NCI-H82 treated with DMSO at 0.1 percent for 48 hours (cell line): ENCODE data around the gene SLC25A25.

ENCODE experiments used
- DNase-seq: peaks from one replicate; lab custom pipeline; 2025; ENCODE audit not compliant: unreplicated experiment; lab: John Stamatoyannopoulos, UW

Gene SLC25A25

DNA sequence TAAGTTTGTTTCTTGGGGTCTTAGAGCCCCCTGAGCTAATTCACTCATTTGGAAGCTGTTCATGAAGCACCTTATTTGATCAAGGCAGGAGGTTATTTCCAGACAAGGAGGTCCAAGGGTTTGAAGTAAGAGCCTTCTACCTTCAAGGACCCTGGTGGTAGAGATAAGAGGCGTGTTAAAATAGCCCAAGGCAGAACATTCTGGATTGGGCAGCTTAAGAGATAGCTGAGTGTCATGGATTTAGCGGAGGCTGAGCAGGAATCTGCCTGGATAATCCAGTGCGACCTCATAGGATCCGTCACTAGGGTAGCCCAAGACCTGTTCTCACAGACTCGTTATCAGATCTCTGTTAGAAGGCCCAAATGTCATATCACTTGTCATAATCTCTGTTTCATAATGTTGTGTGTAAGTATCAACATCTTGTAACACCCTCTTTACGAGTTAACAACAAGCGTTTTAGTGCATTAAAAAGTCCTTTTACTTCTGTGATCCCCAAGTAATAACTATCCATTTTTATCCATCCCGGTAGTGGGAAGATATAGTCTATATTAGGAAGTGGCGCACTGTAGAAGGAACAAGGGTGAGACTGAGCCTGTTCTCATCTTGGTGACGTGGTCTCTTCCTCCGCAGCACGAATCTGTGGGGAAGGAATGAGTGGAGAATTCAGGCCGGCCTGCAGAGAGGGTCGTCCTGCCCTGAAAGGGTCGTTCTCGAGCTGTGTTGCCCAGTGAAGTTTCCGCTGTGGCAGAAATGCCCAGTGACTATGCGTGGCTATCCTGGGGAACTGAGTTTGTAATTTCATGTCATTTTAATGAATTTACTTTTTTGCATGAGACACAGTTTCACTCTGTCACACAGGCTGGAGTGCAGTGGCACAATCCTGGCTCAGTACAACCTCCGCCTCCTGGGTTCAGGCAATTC is 28.8 kb downstream of the SLC25A25 start:
- DNase-seq, result peak; percentile 29

DNA sequence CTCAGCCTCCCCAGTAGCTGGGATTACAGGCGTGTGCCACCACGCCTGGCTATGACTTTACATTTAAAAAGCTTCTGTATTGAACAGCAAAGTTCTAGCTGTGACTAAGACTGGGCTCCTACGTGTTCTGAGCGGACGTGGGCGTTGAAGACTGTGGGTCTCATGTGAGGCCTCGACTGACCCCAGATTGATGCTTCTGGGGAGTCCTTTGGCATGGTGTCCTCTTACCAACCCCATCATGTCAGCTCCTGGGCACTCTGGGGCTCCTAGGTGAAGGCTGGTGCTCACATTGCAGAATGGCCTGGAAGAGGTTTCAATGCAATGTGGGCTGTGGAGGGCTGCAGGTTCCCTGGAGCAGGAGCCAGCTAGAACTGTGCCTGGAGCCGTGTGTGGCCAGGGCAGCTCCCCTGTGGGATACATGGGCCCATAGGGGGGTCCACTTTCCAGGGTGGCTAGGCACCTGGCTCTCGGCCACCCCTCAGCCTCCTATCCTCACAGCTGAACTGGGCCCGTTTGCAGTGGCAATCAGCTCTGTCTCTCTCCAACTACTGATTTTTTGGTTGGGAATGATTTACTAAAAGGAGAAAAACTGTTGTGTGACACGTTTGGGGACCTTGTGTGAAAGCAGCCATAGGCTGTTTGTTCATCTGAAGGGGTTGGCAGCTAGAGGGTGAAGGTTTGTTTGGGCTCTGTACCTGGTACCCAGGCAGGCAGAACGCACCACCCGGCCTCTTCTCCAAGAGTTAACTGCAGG is 29.7 kb downstream of the SLC25A25 start:
- no peak for DNase-seq

GRCh38 chr9:128098297-128099230 is 30.5 kb downstream of the SLC25A25 start:
- peak; percentile 76 for DNase-seq

- DNase-seq, result no peak
Observed at GRCh38 chr9:128099231-128099931, 31.3 kb downstream of the SLC25A25 start.

- DNase-seq, result no peak
Observed at GRCh38 chr9:128099932-128100491, 32.0 kb downstream of the SLC25A25 start.

GRCh38 chr9:128100581-128100980 is 32.5 kb downstream of the SLC25A25 start:
- DNase-seq, result no peak

DNA sequence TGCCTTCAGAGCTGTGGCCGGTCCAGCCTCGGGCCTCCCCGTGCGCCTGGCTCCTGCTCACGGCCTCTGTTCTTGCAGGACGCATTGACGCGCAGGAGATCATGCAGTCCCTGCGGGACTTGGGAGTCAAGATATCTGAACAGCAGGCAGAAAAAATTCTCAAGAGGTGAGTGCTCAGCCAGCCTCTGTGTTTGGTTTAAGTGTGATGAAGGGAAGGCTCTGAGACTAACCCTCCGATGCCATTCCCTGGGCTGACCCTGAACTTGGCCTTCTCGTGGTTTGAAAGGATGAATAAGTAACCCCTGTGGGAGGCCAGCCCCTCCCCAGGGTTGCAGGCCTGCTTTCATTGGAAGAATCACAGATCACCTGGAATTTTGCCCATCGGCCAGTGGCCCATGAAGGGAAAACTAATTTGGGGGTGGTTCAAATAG is 33.2 kb downstream of the SLC25A25 start:
- DNase-seq, result no peak

DNA sequence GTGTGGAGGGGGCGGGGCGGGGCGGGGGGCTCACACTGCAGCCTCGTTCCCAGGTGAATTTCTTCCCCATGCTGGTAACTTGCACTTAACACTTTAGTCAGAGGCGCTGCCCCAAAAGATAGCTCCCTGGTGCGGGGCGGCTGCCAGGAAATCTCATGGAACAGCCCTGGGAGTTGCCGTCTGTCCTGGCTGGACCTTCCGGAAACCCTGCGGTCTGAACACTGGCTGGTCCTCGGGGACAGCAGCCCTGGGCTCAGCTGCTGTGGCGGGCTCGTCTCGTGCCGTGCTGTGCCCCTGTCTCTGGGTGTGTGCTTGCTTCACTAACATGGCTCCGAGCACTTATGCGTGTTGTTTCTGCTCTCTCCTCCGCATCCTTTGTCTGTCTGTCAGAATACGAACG is 33.7 kb downstream of the SLC25A25 start:
- DNase-seq, result no peak

DNA sequence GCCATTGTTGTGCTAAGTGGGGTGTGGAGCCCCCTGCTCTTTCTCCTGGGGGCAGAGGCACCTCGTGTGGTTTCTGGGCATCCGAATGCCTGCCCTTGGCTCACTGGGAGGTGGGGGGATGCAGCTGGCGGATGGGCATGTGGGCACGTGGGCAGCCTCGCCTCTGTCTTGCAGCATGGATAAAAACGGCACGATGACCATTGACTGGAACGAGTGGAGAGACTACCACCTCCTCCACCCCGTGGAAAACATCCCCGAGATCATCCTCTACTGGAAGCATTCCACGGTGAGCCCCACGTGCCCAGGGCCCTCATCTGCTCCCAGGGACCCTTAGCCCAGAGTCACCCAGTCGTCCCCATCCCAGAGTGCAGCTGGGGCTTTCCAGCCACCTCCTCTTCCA is 34.2 kb downstream of the SLC25A25 start:
- no peak for DNase-seq

DNA sequence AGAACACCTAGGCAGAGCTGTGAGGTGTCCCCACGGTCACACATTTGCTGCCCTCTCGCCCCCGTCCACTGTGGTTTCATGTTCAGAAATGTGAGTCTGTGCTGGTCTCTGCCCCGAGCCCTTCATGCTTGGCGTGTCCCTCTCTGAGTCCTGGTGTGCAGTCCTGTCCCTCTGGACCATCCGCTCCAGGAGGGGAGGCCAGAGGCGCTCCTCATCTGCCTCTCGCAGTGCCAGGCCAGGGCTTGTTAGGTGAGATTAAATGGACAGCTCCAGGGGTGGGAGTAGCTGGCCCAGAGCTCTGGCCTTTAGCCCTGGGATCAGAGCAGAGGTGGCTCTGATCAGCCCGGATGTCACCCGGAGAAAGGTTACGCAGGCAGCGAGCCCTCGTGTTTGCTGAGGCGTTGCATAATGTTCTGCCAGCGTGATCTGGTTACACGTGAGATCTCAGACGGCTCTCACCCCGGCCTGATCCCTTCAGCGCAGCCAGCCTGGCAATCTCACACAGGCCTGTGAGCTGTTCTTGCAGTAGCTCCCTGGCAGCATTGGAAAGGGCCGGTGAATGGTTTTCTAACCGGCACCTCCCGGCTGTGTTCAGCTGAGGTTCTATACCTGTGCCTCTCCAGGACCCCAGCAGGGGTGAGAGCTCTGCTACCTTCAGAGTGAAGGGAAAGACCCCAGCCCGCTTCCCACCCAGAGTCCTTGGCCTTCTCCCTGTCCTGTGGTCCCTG is 35.0 kb downstream of the SLC25A25 start:
- DNase-seq, result no peak

- DNase-seq, result no peak
Observed at GRCh38 chr9:128103589-128103962, 35.5 kb downstream of the SLC25A25 start.

DNA sequence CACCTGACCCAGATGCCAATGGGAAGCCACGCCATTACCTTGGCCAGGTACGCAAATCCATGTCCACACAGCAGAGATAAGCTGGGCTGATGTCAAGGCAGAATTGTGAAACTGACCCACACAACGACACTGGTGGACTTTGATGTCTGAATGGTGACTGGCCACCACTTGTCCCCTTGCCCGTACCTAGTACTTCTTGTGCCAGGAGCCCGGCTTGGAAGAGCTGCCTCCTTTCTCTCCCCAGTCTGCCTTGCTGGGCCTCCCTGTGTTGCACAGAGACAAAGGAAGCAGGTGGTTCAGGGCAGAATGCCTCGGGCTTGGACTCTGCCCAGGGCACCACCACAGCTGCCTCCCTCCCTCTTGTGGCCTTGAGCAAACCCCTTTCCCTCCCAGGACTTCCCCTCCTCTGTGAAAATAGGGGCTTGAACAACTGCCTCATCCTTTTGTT is 36.2 kb downstream of the SLC25A25 start:
- no peak for DNase-seq

DNA sequence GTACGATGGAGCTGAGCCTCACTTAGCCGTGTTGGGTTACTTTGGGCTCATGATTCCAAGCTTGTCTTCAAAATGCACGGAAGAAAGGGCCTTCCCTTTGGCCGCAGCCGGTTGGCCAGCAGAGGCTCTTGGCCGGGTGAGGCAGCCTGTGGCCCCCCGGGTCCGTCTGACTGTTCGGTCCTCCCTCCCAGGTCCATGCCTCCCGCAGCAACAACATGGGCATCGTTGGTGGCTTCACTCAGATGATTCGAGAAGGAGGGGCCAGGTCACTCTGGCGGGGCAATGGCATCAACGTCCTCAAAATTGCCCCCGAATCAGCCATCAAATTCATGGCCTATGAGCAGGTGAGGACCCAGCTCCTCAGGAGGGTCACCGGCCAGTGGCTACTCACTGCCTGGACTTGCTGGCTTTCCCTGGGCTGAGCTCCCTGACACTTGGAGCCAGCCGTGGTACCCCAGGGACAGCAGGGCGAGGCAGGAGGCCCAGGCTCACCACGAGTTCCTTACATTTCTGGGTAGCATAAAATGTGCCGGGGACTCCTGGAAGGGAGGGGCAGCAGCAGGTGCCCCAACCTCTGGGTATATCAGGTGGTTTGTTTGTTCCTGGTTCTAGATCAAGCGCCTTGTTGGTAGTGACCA is 37.6 kb downstream of the SLC25A25 start:
- DNase-seq, result no peak

DNA sequence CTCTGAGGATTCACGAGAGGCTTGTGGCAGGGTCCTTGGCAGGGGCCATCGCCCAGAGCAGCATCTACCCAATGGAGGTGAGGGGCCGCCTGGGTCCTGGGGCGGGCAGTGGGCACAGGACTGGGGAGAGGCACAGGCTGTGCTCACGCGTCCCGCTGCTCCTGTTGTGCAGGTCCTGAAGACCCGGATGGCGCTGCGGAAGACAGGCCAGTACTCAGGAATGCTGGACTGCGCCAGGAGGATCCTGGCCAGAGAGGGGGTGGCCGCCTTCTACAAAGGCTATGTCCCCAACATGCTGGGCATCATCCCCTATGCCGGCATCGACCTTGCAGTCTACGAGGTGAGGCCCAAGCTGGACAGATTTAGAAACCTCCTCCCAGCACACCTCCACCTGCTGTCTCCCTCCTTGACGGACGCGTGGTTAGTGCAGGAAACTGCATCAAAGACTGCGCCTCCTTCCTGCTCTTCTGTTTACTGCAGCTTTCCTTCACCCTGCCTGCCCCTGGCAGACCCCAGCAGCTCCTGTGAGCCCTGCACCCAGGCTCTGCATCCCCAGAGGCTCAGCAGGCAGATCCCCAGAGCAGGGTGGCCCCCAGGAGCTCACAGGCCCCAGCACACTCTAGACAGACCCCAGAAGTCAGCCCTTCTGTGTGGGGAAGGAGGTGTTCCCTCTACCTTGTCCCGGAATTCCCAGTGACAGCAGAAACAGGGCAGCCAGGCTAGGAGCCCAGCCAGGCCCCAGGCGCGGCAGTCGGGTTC is 38.3 kb downstream of the SLC25A25 start:
- no peak for DNase-seq

DNA sequence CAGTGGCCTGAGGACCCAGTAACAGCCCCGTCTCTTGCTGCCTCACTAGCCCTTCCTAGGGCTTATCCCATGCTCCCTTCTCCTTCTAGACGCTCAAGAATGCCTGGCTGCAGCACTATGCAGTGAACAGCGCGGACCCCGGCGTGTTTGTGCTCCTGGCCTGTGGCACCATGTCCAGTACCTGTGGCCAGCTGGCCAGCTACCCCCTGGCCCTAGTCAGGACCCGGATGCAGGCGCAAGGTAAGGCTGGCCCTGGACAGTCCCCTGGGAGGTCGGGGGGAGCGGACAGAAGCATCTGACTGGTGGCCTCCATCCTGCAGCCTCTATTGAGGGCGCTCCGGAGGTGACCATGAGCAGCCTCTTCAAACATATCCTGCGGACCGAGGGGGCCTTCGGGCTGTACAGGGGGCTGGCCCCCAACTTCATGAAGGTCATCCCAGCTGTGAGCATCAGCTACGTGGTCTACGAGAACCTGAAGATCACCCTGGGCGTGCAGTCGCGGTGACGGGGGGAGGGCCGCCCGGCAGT is 39.0 kb downstream of the SLC25A25 start:
- no peak for DNase-seq

DNA sequence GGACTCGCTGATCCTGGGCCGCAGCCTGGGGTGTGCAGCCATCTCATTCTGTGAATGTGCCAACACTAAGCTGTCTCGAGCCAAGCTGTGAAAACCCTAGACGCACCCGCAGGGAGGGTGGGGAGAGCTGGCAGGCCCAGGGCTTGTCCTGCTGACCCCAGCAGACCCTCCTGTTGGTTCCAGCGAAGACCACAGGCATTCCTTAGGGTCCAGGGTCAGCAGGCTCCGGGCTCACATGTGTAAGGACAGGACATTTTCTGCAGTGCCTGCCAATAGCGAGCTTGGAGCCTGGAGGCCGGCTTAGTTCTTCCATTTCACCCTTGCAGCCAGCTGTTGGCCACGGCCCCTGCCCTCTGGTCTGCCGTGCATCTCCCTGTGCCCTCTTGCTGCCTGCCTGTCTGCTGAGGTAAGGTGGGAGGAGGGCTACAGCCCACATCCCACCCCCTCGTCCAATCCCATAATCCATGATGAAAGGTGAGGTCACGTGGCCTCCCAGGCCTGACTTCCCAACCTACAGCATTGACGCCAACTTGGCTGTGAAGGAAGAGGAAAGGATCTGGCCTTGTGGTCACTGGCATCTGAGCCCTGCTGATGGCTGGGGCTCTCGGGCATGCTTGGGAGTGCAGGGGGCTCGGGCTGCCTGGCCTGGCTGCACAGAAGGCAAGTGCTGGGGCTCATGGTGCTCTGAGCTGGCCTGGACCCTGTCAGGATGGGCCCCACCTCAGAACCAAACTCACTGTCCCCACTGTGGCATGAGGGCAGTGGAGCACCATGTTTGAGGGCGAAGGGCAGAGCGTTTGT is 39.6 kb downstream of the SLC25A25 start:
- DNase-seq, result no peak
